Sigmoid colon (tissue), 7 donors: Measurements from ENCODE around the gene NLGN4Y. TPM values are rescaled to one million over a fixed set of nuclear protein-coding genes. Genes with fewer than 3 reads are reported as not detected.

ENCODE experiments used
- DNase-seq: peaks from one replicate; pipeline ENCODE4 v3.0.0-alpha.2; 2019
- H3K27ac ChIP-seq, 4 donors: fragments of 200-600 bp; sonication (generic); one replicate each; pipeline ENCODE4 v1.5.1; 2016 to 2019; ENCODE audit warnings: mild to moderate bottlenecking in 1 of 4
- H3K27me3 ChIP-seq, 3 donors: fragments of 200-600 bp; sonication (generic); one replicate each; pipeline ENCODE4 v1.5.1; 2019; ENCODE audit warnings: mild to moderate bottlenecking in 1 of 3
- H3K36me3 ChIP-seq, 4 donors: fragments of 200-600 bp; sonication (generic); one replicate each; pipeline ENCODE4 v1.5.1; 2016 to 2019
- H3K4me1 ChIP-seq, 4 donors: fragments of 200-600 bp; sonication (generic); one replicate each; pipeline ENCODE4 v1.5.1; 2017 to 2019
- H3K4me3 ChIP-seq, 4 donors: fragments of 200-600 bp; sonication (generic); one replicate each; pipeline ENCODE4 v1.5.1; 2017 to 2019; ENCODE audit warnings: mild to moderate bottlenecking in 2 of 4, moderate library complexity in 1 of 4
- H3K9me3 ChIP-seq, 4 donors: fragments of 200-600 bp in 3 of 4; sonication (generic) in 3 of 4; one replicate each; pipeline versions ENCODE4 v1.5.1 to v1.6.1; 2013 to 2019
- CTCF ChIP-seq, 4 experiments: fragments of 450-650 bp in 3 of 4; fragments of 200-600 bp in 1 of 4; IDR thresholded peaks; one replicate each; pipeline ENCODE4 v1.5.1; 2016 to 2019; ENCODE audit warnings: antibody characterized with exemption in 4 of 4, mild to moderate bottlenecking in 3 of 4, moderate library complexity in 2 of 4
- EP300 ChIP-seq, 4 donors: sonication (generic); formaldehyde crosslinking; IDR thresholded peaks; one replicate each; pipeline ENCODE4 v1.6.1; 2017; ENCODE audit warnings: antibody characterized with exemption in 4 of 4
- POLR2A ChIP-seq, 2 donors: fragments of 450-650 bp; IDR thresholded peaks; one replicate each; pipeline ENCODE4 v1.6.1; 2016; ENCODE audit warnings: antibody characterized with exemption in 2 of 2, mild to moderate bottlenecking in 2 of 2, moderate library complexity in 2 of 2
- POLR2AphosphoS5 ChIP-seq, 4 donors: sonication (generic); formaldehyde crosslinking; IDR thresholded peaks; one replicate each; pipeline ENCODE4 v1.6.1; 2017; ENCODE audit warnings: antibody characterized with exemption in 4 of 4
- WGBS, 2 donors: extraction: QIAGEN DNeasy Blood & Tissue Kit; methylation state at CpG; one replicate each; pipeline ENCODE4 v1.1.7; 2013; 5-methylcytosine and 5-hydroxymethylcytosine counted together
- intact Hi-C: fragments of 100-400 bp; cut with DNase I; formaldehyde crosslinking; loops from one replicate; pipeline ENCODE4 v1.15.1; 2023
- polyA plus RNA-seq, 3 donors: library from polyadenylated mRNA; stranded (reverse); fragments of 200-250 nt; gene quantifications; one replicate each; pipeline ENCODE4 v1.2.3, GENCODE V29; 2013
- total RNA-seq, 4 donors: library from RNA; depleted of rRNA; stranded (reverse); fragments of >200 nt; gene quantifications; one replicate each; pipeline ENCODE4 v1.1.0, GENCODE V29; 2016
- donor health status: healthy with polysubstance abuse.
- donor health status: Bipolar disorder and iron deficiency.
- donor health status: healthy.

Gene NLGN4Y
- total and polyA plus RNA-seq, 7 donors: under 0.01 to 46.8 (median 11.0) TPM; not detected in 3

DNA sequence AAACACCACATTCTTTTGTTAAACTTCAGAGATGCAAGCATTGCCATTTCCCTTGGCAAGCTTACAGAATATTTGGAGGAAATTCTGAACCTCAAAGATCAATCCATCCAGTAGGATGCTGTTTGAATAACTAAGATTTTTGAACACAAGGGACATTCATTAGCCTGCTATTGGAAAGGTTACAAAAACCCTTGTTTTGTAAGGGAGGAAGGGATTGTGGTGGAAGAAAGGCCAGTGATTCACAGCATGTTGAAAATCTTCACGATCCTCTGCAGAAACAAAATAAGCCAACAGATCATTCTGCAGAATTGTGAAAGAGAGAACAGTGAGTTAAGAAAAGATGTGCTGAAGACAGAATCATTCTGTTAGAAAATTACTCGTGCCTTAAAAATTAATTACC lies 297.9 kb downstream of the NLGN4Y start:
- Histone ChIP-seq H3K9me3 (no peaks in the 10 kb centered on the region), H3K27ac (no peak overlapping the region), H3K4me1 (no peaks in the 10 kb centered on the region), H3K27me3 (no peaks in the 10 kb centered on the region), H3K36me3 (no peaks in the 10 kb centered on the region), H3K4me3 (no peak overlapping the region)
- DNase-seq: no peak
- intact Hi-C loops: no loop called here
- 85 to 93% methylated on average over 2 of the region's 2 CpGs for WGBS, 2 donors
- no peak for TF ChIP-seq POLR2AphosphoS5 (IDR thresholded peaks at IDR 0.05)
- TF ChIP-seq EP300 (IDR thresholded peaks at IDR 0.05): no peak
- TF ChIP-seq CTCF (IDR thresholded peaks at IDR 0.05): no peak
- no peak for TF ChIP-seq POLR2A (IDR thresholded peaks at IDR 0.05)

GRCh38 chrY:14822906-14823305 lies 298.6 kb downstream of the NLGN4Y start:
- H3K27ac ChIP-seq: no peak overlapping the region
- no peaks in the 10 kb centered on the region for H3K36me3 ChIP-seq
- no peaks in the 10 kb centered on the region for H3K27me3 ChIP-seq
- H3K4me1 ChIP-seq: no peaks in the 10 kb centered on the region
- TF ChIP-seq POLR2A (IDR thresholded peaks at IDR 0.05): no peak
- no peak for TF ChIP-seq POLR2AphosphoS5 (IDR thresholded peaks at IDR 0.05)
- no peak for TF ChIP-seq CTCF (IDR thresholded peaks at IDR 0.05)
- TF ChIP-seq EP300 (IDR thresholded peaks at IDR 0.05): no peak
- WGBS, 2 donors: 62 to 69% methylated on average over 1 of the region's 1 CpG
- DNase-seq: no peak
- H3K9me3 ChIP-seq: no peaks in the 10 kb centered on the region
- no peak overlapping the region for H3K4me3 ChIP-seq
- intact Hi-C loops: no loop called here

- no peak for TF ChIP-seq CTCF (IDR thresholded peaks at IDR 0.05)
- TF ChIP-seq POLR2A (IDR thresholded peaks at IDR 0.05): no peak
- TF ChIP-seq EP300 (IDR thresholded peaks at IDR 0.05): no peak
- TF ChIP-seq POLR2AphosphoS5 (IDR thresholded peaks at IDR 0.05): no peak
- no peaks in the 10 kb centered on the region for H3K27me3 ChIP-seq
- WGBS, 2 donors: 91 to 92% methylated on average over 2 of the region's 2 CpGs
- H3K27ac ChIP-seq: no peak overlapping the region
- intact Hi-C loops: no loop called here
- DNase-seq: no peak
- no peaks in the 10 kb centered on the region for H3K4me1 ChIP-seq
- no peaks in the 10 kb centered on the region for H3K36me3 ChIP-seq
- H3K9me3 ChIP-seq: no peaks in the 10 kb centered on the region
- H3K4me3 ChIP-seq: no peak overlapping the region
These were observed 300.3 kb downstream of the NLGN4Y start for GRCh38 chrY:14824583-14824982.

DNA sequence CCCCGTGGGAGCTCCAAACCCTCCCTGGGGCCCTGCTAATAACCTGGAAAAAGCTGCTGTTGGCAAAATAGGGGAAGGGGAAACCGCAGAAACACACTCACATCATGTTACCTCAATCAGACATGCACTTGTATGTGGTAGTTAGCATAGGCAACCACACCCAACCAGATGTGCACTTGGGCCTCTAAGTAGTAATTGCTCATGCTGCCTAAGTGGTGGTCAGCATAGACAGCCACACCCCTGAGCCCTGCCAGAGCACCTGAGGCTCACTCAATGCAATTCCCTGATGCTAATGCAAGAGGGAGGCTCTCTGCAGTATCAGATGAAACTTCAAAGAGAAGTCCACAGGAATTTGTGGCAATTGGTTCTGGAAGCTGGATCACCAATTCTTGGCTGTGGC lies 301.4 kb downstream of the NLGN4Y start:
- H3K27ac ChIP-seq: no peak overlapping the region
- no peak for DNase-seq
- H3K27me3 ChIP-seq: no peaks in the 10 kb centered on the region
- no peaks in the 10 kb centered on the region for H3K36me3 ChIP-seq
- no peaks in the 10 kb centered on the region for H3K4me1 ChIP-seq
- no peak overlapping the region for H3K4me3 ChIP-seq
- no peaks in the 10 kb centered on the region for H3K9me3 ChIP-seq
- TF ChIP-seq CTCF (IDR thresholded peaks at IDR 0.05) (no peak), EP300 (IDR thresholded peaks at IDR 0.05) (no peak), POLR2A (IDR thresholded peaks at IDR 0.05) (no peak), POLR2AphosphoS5 (IDR thresholded peaks at IDR 0.05) (no peak)
- 74 to 78% methylated on average over 2 of the region's 2 CpGs for WGBS, 2 donors
- intact Hi-C loops: no loop called here

GRCh38 chrY:14828531-14828930 lies 304.2 kb downstream of the NLGN4Y start:
- 63 to 65% methylated on average over 5 of the region's 5 CpGs for WGBS, 2 donors
- Histone ChIP-seq H3K4me3 (no peak overlapping the region), H3K36me3 (no peaks in the 10 kb centered on the region), H3K9me3 (no peaks in the 10 kb centered on the region), H3K27me3 (no peaks in the 10 kb centered on the region), H3K4me1 (no peaks in the 10 kb centered on the region), H3K27ac (no peak overlapping the region)
- DNase-seq: no peak
- TF ChIP-seq CTCF (IDR thresholded peaks at IDR 0.05) (no peak), POLR2A (IDR thresholded peaks at IDR 0.05) (no peak), EP300 (IDR thresholded peaks at IDR 0.05) (no peak), POLR2AphosphoS5 (IDR thresholded peaks at IDR 0.05) (no peak)
- intact Hi-C loops: no loop called here
